Body of pancreas (tissue), 2 donors: ENCODE measurements around the gene SUZ12. TPM values are rescaled to one million over a fixed set of nuclear protein-coding genes. Genes with fewer than 3 reads are reported as not detected.

ENCODE experiments used
- small RNA-seq: library from RNA; depleted of rRNA; stranded (forward); fragments of <200 nt; gene quantifications from one replicate; pipeline ENCODE3, GENCODE V24; 2016
- total RNA-seq, 2 donors: library from RNA; depleted of rRNA; stranded (reverse); fragments of >200 nt; gene quantifications; one replicate each; pipeline ENCODE4 v1.1.0, GENCODE V29; 2016

The SUZ12 gene
- total RNA-seq, 2 donors from 2014 or later, result 10.1 to 11.2 TPM

Small RNA genes lying within 50 kb of the gene (small RNA-seq; reads per million reads assigned to genes)
- not detected for gene AC090616.4
- gene RNA5SP437, result 2.5 reads per million, percentile 75 among the genes with 10 or more reads in this experiment

Other genes starting within 250 kb of the SUZ12 start
- 10 to 100 TPM; 72.2 to 83.8 TPM for gene COPRS, start 77.8 kb upstream of the SUZ12 start, total RNA-seq
- 10 to 100 TPM; 14.5 to 38.2 TPM for gene UTP6, start 35.3 kb upstream of the SUZ12 start, total RNA-seq
- 10 to 100 TPM; 11.4 to 23.4 TPM for gene LRRC37B, start 70.4 kb downstream of the SUZ12 start, total RNA-seq
- 10 to 100 TPM; 15.2 to 25.4 TPM for gene RHOT1, start 205.5 kb downstream of the SUZ12 start, total RNA-seq